Epithelial cell of esophagus (primary cell): Measurements from ENCODE around the gene PAPSS2.

ENCODE experiments used
- DNase-seq: peaks from one replicate; pipeline ENCODE4 v3.0.0; 2010; ENCODE audit warnings: low read depth
- H3K4me3 ChIP-seq: 2 replicates; pipeline ENCODE4 v1.5.1; 2011; ENCODE audit warnings: mild to moderate bottlenecking, low read length, control low read depth
- TF ChIP-seq, protein P1 (sequence below): IDR thresholded peaks from 2 replicates; pipeline ENCODE4 v1.5.1; 2011; ENCODE audit warnings: low read depth, mild to moderate bottlenecking, low read length, control low read depth, inconsistent platforms; ENCODE audit not compliant: insufficient read depth; ENCODE audit errors: missing control alignments

Gene PAPSS2

GRCh38 chr10:87715552-87716347 is 56.1 kb downstream of the PAPSS2 start:
- no peak overlapping the region for H3K4me3 ChIP-seq
- TF ChIP-seq, protein P1, sequence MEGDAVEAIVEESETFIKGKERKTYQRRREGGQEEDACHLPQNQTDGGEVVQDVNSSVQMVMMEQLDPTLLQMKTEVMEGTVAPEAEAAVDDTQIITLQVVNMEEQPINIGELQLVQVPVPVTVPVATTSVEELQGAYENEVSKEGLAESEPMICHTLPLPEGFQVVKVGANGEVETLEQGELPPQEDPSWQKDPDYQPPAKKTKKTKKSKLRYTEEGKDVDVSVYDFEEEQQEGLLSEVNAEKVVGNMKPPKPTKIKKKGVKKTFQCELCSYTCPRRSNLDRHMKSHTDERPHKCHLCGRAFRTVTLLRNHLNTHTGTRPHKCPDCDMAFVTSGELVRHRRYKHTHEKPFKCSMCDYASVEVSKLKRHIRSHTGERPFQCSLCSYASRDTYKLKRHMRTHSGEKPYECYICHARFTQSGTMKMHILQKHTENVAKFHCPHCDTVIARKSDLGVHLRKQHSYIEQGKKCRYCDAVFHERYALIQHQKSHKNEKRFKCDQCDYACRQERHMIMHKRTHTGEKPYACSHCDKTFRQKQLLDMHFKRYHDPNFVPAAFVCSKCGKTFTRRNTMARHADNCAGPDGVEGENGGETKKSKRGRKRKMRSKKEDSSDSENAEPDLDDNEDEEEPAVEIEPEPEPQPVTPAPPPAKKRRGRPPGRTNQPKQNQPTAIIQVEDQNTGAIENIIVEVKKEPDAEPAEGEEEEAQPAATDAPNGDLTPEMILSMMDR = no peak
- DNase-seq = no peak

GRCh38 chr10:87716348-87716670 is 56.6 kb downstream of the PAPSS2 start:
- H3K4me3 ChIP-seq = no peak overlapping the region
- TF ChIP-seq, protein P1 = no peak
- DNase-seq = no peak

DNA sequence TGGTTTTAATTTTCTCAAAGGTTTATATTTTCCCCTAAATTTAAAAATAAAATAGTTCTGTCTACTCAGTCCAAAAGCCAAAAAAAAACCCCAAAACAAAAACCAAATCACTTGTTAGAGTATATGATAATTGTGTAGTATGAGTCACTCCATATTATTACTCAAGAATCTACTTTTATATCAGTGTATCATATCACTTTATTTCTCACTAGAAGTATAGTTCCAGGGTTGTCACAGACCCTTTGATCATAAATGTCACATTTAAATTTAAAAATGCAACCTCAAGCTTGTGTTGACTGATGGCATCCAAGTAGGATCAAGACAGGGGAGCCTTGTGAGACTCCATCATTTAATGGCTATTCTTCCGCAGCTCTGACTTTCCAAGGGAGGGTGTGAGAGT is 61.0 kb downstream of the PAPSS2 start:
- TF ChIP-seq, protein P1 = no peak
- H3K4me3 ChIP-seq = no peak overlapping the region
- no peak for DNase-seq

- TF ChIP-seq, protein P1 = no peak
- no peak for DNase-seq
These were observed 62.1 kb downstream of the PAPSS2 start for GRCh38 chr10:87721781-87722180.

DNA sequence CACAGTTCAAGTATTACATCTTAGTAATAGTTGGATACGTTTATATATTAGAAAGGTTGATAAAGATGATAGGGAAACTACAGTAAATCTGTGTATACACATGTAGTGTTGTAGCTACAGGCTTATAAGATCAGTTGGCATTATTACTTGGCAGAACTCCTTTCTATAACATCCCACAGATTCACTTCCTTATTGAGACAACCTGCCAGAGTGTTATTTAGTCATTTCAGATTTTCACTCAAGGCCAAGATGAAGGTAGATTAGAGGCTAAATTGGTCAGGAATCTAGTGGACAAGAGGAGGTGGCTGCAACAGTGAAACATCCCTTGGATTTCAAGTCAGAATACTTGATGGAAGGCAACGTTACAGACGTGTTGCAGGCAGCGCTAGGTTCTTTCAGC is 63.0 kb downstream of the PAPSS2 start:
- no peak overlapping the region for H3K4me3 ChIP-seq
- TF ChIP-seq, protein P1 = no peak
- no peak for DNase-seq

More at GRCh38 chr10:87721781-87722180, 62.1 kb downstream of the PAPSS2 start:
- no peak overlapping the region for H3K4me3 ChIP-seq

- TF ChIP-seq, protein P1 = no peak
- DNase-seq = no peak
- H3K4me3 ChIP-seq = no peak overlapping the region
These were observed 63.8 kb downstream of the PAPSS2 start for GRCh38 chr10:87723500-87723899.

GRCh38 chr10:87724789-87725188 is 65.1 kb downstream of the PAPSS2 start:
- no peak for DNase-seq
- H3K4me3 ChIP-seq = no peak overlapping the region
- TF ChIP-seq, protein P1 = no peak
